WI38 (cell line): Measurements from ENCODE around the gene WASF1.
A peak's percentile ranks its signal among the peaks of the same experiment; 100 is the strongest.

Experiments used
- H3K4me3 ChIP-seq: 2 replicates; pipeline ENCODE4 v1.5.1; 2011; ENCODE audit warnings: low read depth, mild to moderate bottlenecking, control low read depth, low read length
- TF ChIP-seq, protein P1 (sequence below): IDR thresholded peaks from 2 replicates; pipeline ENCODE4 v1.5.1; 2012; ENCODE audit warnings: low read depth, mild to moderate bottlenecking, control low read depth, low read length

WASF1 gene

DNA sequence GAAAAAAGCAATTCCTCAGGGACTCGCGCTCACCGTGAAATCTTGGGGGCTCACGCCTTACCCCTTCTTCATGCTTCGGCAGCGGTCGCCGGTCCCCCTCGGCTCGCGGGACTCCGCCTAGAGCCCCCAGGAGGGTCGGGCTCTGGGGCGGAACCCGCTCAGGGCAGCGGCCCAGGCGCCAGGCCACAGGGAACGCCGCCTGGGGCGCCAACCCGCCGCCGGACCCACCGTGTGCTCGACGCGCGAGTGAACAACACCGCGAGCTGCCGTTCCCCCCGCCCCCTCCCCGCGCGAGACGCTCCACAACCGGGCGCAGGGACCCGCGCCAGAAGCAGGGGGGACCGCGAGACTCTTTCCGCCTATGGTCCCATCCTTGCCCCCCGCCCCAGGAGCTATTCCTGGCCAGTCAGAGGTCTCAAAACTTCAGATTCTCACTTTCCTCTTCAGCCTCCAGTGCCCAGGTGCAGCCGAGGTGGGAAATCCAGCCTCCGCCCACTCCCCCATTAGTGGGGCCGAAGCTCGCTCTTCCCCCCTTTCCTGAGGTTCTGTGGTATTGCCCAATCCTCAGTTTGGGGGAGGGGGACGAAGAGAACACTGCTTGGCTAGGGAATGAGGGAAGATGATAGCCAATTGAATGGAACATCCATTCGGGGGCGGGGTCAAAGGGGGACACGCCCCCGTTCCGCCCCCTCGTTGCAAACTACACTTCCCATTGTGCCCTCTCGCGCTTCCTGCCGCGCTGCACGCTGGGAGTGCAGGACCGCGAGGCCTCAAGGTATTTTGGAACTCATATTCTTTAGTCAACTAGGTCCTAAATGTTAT is at the start of gene WASF1:
Gene WASF1, minus strand, starts transcription at position 265 of the 822 bp plus-strand sequence. CDS start 52,069 bp downstream, outside the sequence.
- TF ChIP-seq, protein P1, sequence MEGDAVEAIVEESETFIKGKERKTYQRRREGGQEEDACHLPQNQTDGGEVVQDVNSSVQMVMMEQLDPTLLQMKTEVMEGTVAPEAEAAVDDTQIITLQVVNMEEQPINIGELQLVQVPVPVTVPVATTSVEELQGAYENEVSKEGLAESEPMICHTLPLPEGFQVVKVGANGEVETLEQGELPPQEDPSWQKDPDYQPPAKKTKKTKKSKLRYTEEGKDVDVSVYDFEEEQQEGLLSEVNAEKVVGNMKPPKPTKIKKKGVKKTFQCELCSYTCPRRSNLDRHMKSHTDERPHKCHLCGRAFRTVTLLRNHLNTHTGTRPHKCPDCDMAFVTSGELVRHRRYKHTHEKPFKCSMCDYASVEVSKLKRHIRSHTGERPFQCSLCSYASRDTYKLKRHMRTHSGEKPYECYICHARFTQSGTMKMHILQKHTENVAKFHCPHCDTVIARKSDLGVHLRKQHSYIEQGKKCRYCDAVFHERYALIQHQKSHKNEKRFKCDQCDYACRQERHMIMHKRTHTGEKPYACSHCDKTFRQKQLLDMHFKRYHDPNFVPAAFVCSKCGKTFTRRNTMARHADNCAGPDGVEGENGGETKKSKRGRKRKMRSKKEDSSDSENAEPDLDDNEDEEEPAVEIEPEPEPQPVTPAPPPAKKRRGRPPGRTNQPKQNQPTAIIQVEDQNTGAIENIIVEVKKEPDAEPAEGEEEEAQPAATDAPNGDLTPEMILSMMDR, result no peak

DNA sequence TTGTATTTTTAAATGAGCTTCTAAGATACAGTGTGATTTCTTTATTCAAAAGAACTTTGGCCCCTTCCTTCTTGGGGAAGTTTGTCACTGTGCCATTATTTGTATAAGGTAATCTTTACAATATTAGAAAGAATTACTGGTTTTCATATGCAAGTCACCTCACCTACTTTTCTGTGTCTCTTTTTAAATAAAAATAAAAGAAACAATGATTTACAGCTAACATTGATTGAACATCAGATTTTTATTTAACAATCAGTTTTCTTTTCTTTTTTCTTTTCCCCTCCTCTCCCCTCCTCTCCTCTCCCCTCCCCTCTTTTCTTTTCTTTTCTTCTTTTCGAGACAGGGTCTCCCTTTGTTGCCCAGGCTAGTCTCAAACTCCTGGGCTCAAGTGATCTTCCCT is 46.8 kb upstream of the WASF1 start:
- TF ChIP-seq, protein P1, result no peak
- H3K4me3 ChIP-seq, result no peak overlapping the region

More for the DNA sequence above, at the start of gene WASF1:
- peak within 1 kb of the TSS; percentile 99 for H3K4me3 ChIP-seq

DNA sequence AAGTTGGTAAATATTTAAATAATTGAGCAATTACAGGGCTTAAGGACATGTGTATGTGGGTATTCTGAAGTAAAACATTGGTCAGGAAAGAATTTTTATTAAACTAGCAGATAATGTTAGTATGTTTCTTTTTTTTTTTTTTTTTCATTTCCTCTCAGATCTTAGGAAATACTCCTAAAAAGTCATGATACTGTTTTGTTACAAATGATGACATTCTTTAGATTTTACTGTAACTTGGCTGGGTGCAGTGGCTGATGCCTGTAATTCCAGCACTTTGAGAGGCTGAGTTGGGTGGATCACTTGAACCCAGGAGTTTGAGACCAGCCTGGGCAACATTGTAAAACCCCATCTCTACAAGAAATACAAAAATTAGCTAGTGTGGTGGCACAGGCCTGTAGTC is 42.3 kb upstream of the WASF1 start:
- TF ChIP-seq, protein P1, result no peak
- no peak overlapping the region for H3K4me3 ChIP-seq

DNA sequence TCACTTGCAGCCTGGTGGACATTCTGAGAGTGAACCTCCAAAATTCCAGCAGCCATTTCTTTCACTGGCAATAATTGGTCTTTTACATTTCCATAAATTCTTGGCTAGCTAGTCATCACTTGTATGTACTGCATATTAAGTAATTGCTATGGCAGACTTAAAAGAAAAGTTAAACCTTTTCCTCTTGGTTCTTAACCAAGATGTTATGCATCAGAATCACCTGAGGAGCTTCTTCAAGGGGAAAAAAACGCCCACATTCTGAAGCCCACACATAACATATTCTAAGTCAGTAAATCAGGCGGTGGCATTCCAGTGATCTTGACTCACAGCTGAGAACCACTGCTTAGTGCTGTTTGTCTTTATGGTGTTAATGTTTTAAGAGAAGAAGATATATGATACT is 37.8 kb upstream of the WASF1 start:
- TF ChIP-seq, protein P1, result no peak
- H3K4me3 ChIP-seq, result no peak overlapping the region

DNA sequence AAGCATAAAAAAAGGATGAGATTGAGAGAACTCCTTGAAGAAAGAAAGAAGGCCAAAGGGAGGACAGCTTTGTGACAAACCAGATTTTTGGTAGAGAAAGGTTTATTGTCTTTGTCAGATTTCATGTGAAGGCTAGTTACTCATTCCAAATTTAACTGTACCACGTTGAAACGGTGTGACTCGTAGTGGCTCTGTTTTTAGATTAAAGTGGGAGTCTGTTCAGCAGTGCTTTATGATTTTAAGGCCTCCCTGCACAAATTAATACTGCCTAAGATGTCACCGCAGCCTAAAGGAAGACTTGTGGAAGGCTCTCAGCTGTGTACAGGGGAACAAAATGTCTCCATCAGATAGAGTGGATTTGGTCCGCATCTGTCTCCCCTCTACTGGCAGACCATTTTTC is 36.7 kb upstream of the WASF1 start:
- no peak overlapping the region for H3K4me3 ChIP-seq
- TF ChIP-seq, protein P1, result no peak

DNA sequence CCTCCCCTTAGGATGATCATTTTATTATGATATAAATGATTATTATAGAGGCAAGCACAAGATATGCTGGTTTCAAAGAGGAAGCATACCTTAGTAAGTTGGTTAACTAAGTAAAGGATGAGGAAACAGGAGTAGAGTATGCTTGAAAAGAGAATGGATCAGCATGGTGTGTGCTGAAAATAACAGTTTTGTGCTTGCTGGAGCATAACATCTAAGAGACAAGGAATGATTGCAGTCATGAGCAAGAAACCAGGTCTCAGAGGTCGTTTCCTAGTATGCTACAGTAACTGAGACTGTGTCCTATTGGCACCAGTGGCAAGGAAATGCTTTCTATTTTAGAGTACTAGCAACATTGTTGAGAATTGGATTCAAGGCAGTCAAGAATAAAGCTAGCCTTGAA is 34.9 kb upstream of the WASF1 start:
- H3K4me3 ChIP-seq, result no peak overlapping the region
- TF ChIP-seq, protein P1, result no peak

DNA sequence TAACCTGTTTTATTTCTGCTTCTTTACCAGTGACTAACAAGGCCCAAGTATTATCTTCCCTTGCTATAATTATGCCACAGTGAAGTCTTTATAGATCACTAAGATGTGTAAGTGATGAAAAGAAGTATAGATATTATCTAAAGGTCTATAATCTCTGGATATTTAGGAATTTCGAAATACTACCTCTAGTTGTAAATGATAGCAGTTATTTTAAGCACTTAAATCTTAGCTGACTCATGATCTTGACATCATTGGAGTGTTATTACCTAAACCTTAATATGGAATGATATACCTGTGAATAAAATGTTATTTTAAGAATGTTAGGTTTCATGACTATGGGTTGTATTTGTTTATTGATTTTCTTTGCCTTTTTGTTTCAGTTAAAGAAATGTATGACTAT is 32.3 kb upstream of the WASF1 start:
- TF ChIP-seq, protein P1, result no peak
- H3K4me3 ChIP-seq, result no peak overlapping the region
